SK-N-SH (cell line): ENCODE data around the gene LIME1. TPM values are rescaled to one million over a fixed set of nuclear protein-coding genes. Genes with fewer than 3 reads are reported as not detected.

Source experiments
- CTCF ChIA-PET: fragments of 300-600, 350-600 bp; formaldehyde crosslinking; extraction: SDS; loops from one replicate; lab custom pipeline; 2021; lab: Yijun Ruan, JAX
- POLR2A ChIA-PET: fragments of 350-600 bp; sonication (Branson Sonifier 250); formaldehyde crosslinking; extraction: SDS; loops from one replicate; lab custom pipeline; 2020; ENCODE audit warnings: antibody characterized with exemption, inconsistent platforms; lab: Yijun Ruan, JAX
- DNase-seq: peaks from one replicate; pipeline ENCODE4 v3.0.0; 2012
- H2AFZ ChIP-seq: fragments of 200-600 bp; sonication (generic); 2 replicates; pipeline ENCODE4 v1.8.1; 2016; ENCODE audit warnings: antibody characterized with exemption, mild to moderate bottlenecking, low read depth
- H3F3A ChIP-seq: fragments of 200-600 bp; sonication (generic); replicated peaks from 2 replicates; pipeline ENCODE3; 2016; ENCODE audit warnings: antibody characterized with exemption, mild to moderate bottlenecking; ENCODE audit not compliant: insufficient read depth
- H3K27ac ChIP-seq, 2 experiments: fragments of 200-500 bp in 1 of 2; fragments of 200-600 bp in 1 of 2; sonication (Bioruptor generic) in 1 of 2; sonication (generic), shearing (Covaris generic) in 1 of 2; 2 replicates each; pipeline versions ENCODE4 v1.5.1 to v1.6.1; 2014 to 2016; ENCODE audit warnings: low read depth in 2 of 2, inconsistent platforms in 1 of 2, low read length in 1 of 2, mild to moderate bottlenecking in 1 of 2, mixed read lengths in 1 of 2
- H3K27me3 ChIP-seq: fragments of 200-600 bp; sonication (generic), shearing (Covaris generic); 2 replicates; pipeline ENCODE4 v1.6.1; 2016; ENCODE audit warnings: mixed run types; ENCODE audit not compliant: insufficient read depth
- H3K36me3 ChIP-seq, 2 experiments: fragments of 200-500 bp in 1 of 2; fragments of 200-600 bp in 1 of 2; sonication (Bioruptor generic) in 1 of 2; sonication (generic) in 1 of 2; replicated peaks in 1 of 2; 2 replicates each; pipeline versions ENCODE3 to v1.5.1; 2014 to 2016; ENCODE audit warnings: low read length in 1 of 2, mild to moderate bottlenecking in 1 of 2; ENCODE audit not compliant: insufficient read depth in 2 of 2, control insufficient read depth in 1 of 2
- H3K4me1 ChIP-seq, 2 experiments: fragments of 200-500 bp in 1 of 2; fragments of 200-600 bp in 1 of 2; sonication (Bioruptor generic) in 1 of 2; sonication (generic), shearing (Covaris generic) in 1 of 2; 2 replicates each; pipeline versions ENCODE4 v1.5.1 to v1.6.1; 2014 to 2016; ENCODE audit warnings: low read depth in 1 of 2, low read length in 1 of 2, mixed run types in 1 of 2; ENCODE audit not compliant: insufficient read depth in 2 of 2, control insufficient read depth in 1 of 2
- H3K4me2 ChIP-seq: fragments of 200-600 bp; sonication (generic), shearing (Covaris generic); 2 replicates; pipeline ENCODE4 v1.6.1; 2017; ENCODE audit warnings: mixed run types
- H3K4me3 ChIP-seq, 2 experiments: fragments of 200-500 bp in 1 of 2; fragments of 200-600 bp in 1 of 2; sonication (Bioruptor generic) in 1 of 2; sonication (generic), shearing (Covaris generic) in 1 of 2; 2 replicates each; pipeline versions ENCODE4 v1.5.1 to v1.8.1; 2014 to 2016; ENCODE audit warnings: low read depth in 2 of 2, inconsistent platforms in 1 of 2, low read length in 1 of 2, mild to moderate bottlenecking in 1 of 2, mixed read lengths in 1 of 2, moderate library complexity in 1 of 2
- H3K79me2 ChIP-seq: fragments of 200-600 bp; sonication (generic); 2 replicates; pipeline ENCODE4 v1.8.1; 2017; ENCODE audit warnings: mild to moderate bottlenecking; ENCODE audit not compliant: insufficient read depth
- H3K9ac ChIP-seq: fragments of 200-600 bp; sonication (generic); 2 replicates; pipeline ENCODE4 v1.6.1; 2017; ENCODE audit warnings: mixed run types
- H3K9me2 ChIP-seq: fragments of 200-600 bp; sonication (generic); 2 replicates; pipeline ENCODE4 v1.6.1; 2017; ENCODE audit warnings: mixed run types
- H3K9me3 ChIP-seq: fragments of 200-600 bp; sonication (generic); 2 replicates; pipeline ENCODE4 v1.6.1; 2017; ENCODE audit warnings: mixed run types, mild to moderate bottlenecking, moderate library complexity
- H4K20me1 ChIP-seq: fragments of 200-600 bp; sonication (generic); 2 replicates; pipeline ENCODE4 v1.6.1; 2017; ENCODE audit warnings: mild to moderate bottlenecking, mixed run types; ENCODE audit not compliant: insufficient read depth
- CHD2 ChIP-seq: fragments of 150-350 bp; IDR thresholded peaks from 2 replicates; pipeline ENCODE4 v1.6.1; 2018; ENCODE audit warnings: low read length; ENCODE audit not compliant: partially characterized antibody
- EP300 ChIP-seq, 2 experiments: IDR thresholded peaks; 2 replicates each; pipeline versions ENCODE4 v1.4.0 to v1.6.1; 2012; ENCODE audit warnings: borderline replicate concordance in 1 of 2, low read depth in 1 of 2, low read length in 1 of 2
- FOSL2 ChIP-seq: IDR thresholded peaks from 2 replicates; pipeline ENCODE4 v1.4.0; 2012; ENCODE audit warnings: low read depth, mild to moderate bottlenecking, moderate library complexity, borderline replicate concordance
- GABPA ChIP-seq: IDR thresholded peaks from 2 replicates; pipeline ENCODE4 v1.4.0; 2012; ENCODE audit warnings: low read depth, mild to moderate bottlenecking
- GATA2 ChIP-seq: sonication (generic); formaldehyde crosslinking; IDR thresholded peaks from 2 replicates; pipeline ENCODE4 v1.5.0; 2020; ENCODE audit warnings: mild to moderate bottlenecking, missing genetic modification reagents
- MAX ChIP-seq: IDR thresholded peaks from 2 replicates; pipeline ENCODE4 v1.4.0; 2012; ENCODE audit warnings: low read depth
- MXI1 ChIP-seq: IDR thresholded peaks from 2 replicates; pipeline ENCODE4 v1.6.1; 2012; ENCODE audit warnings: mild to moderate bottlenecking, low read depth, low read length, improper control_type of control experiment
- NFIC ChIP-seq: IDR thresholded peaks from 2 replicates; pipeline ENCODE4 v1.4.0; 2012; ENCODE audit warnings: borderline replicate concordance
- NRF1 ChIP-seq: IDR thresholded peaks from 2 replicates; pipeline ENCODE4 v1.6.1; 2012; ENCODE audit warnings: low read depth, mild to moderate bottlenecking, low read length
- POLR2AphosphoS5 ChIP-seq: IDR thresholded peaks from 2 replicates; pipeline ENCODE4 v1.6.1; 2012; ENCODE audit warnings: low read depth, low read length
- RCOR1 ChIP-seq: fragments of 150-350 bp; IDR thresholded peaks from 2 replicates; pipeline ENCODE4 v1.6.1; 2017; ENCODE audit warnings: antibody characterized with exemption, low read length
- REST ChIP-seq: IDR thresholded peaks from 2 replicates; pipeline ENCODE4 v1.6.1; 2012; ENCODE audit warnings: mild to moderate bottlenecking, low read depth, low read length, moderate library complexity
- RFX5 ChIP-seq: IDR thresholded peaks from 2 replicates; pipeline ENCODE4 v1.6.1; 2012; ENCODE audit warnings: mild to moderate bottlenecking, improper control_type of control experiment, low read length
- SIN3A ChIP-seq: IDR thresholded peaks from 2 replicates; pipeline ENCODE4 v1.6.1; 2012; ENCODE audit warnings: low read depth, mild to moderate bottlenecking, low read length, moderate library complexity, borderline replicate concordance
- TAF1 ChIP-seq: IDR thresholded peaks from 2 replicates; pipeline ENCODE4 v1.6.1; 2012; ENCODE audit warnings: low read depth, mild to moderate bottlenecking, low read length, moderate library complexity, borderline replicate concordance
- TCF12 ChIP-seq: IDR thresholded peaks from 2 replicates; pipeline ENCODE4 v1.4.0; 2012
- TEAD4 ChIP-seq: IDR thresholded peaks from 2 replicates; pipeline ENCODE4 v1.4.0; 2012; ENCODE audit warnings: mild to moderate bottlenecking, borderline replicate concordance; ENCODE audit not compliant: insufficient read depth
- USF1 ChIP-seq: IDR thresholded peaks from 2 replicates; pipeline ENCODE4 v1.4.0; 2012; ENCODE audit warnings: low read depth, borderline replicate concordance
- YY1 ChIP-seq: IDR thresholded peaks from 2 replicates; pipeline ENCODE4 v1.4.0; 2012; ENCODE audit warnings: low read depth, mild to moderate bottlenecking
- ZBTB33 ChIP-seq: IDR thresholded peaks from 2 replicates; pipeline ENCODE4 v1.4.0; 2012; ENCODE audit warnings: low read depth, borderline replicate concordance
- WGBS: methylation state at CpG from one replicate; pipeline ENCODE4 v1.1.6; 2017; ENCODE audit warnings: low lambda C conversion rate; 5-methylcytosine and 5-hydroxymethylcytosine counted together
- polyA plus RNA-seq, 3 experiments: library from polyadenylated mRNA; depleted of rRNA; stranded (reverse); fragments of >200 nt; gene quantifications; 2 replicates each; pipeline ENCODE4 v1.2.3, GENCODE V29; 2012

Gene LIME1
- polyA plus RNA-seq, 1 of the 3 experiments (the other 2 are of a cell fraction) = 10.9 TPM

- no peak for TF ChIP-seq TEAD4
- no peak for TF ChIP-seq EP300 (IDR thresholded peaks at IDR 0.05; ENCODE audit: borderline replicate concordance in 1 of 2, low read depth in 1 of 2, low read length in 1 of 2)
- no peak for TF ChIP-seq RFX5
- no peak for TF ChIP-seq YY1
Observed at GRCh38 chr20:63777614-63778013, 41.1 kb downstream of the LIME1 start (continued).

- Histone ChIP-seq H3K4me1 (peaks cover 0 to 5% of the 10 kb centered on the region in 2 experiments; a peak in 1 of 4 replicates), H4K20me1 (no peaks in the 10 kb centered on the region), H3K4me3 (no peak overlapping the region), H3K4me2 (no peak overlapping the region), H3K9me3 (no peaks in the 10 kb centered on the region), H3F3A (no peaks in the 10 kb centered on the region), H3K27me3 (no peaks in the 10 kb centered on the region), H3K27ac (no peak overlapping the region), H3K79me2 (no peaks in the 10 kb centered on the region), H3K9me2 (no peaks in the 10 kb centered on the region), H3K36me3 (no peaks in the 10 kb centered on the region), H3K9ac (no peak overlapping the region), H2AFZ (no peak overlapping the region)
- TF ChIP-seq REST (no peak), SIN3A (no peak), ZBTB33 (no peak), CHD2 (no peak), NRF1 (no peak), POLR2AphosphoS5 (no peak), FOSL2 (no peak), MXI1 (no peak), GATA2 (no peak), MAX (no peak), USF1 (no peak), TAF1 (no peak), NFIC (no peak), TCF12 (no peak), RCOR1 (no peak), TEAD4 (no peak), GABPA (no peak)
- ChIA-PET CTCF (interaction anchor here (1.1 to 7.5 kb wide), 4 partner anchors 7 to 240 kb away, joined by 3 to 103 read pairs (median 4); no protein-coding TSS in a partner anchor), POLR2A (interaction anchor here (1.2 kb wide), 1 partner anchor 87 kb away, joined by 3 read pairs; the partner anchor contains the start of gene TPD52L2)
- WGBS = 57% methylated on average over 17 of the region's 19 CpGs
- DNase-seq = no peak
Observed at GRCh38 chr20:63778034-63778752, 41.7 kb downstream of the LIME1 start.
